Adrenal gland (tissue), 5 donors: ENCODE measurements around the gene FBXO21.

Source experiments
- POLR2A ChIP-seq, 2 donors: fragments of 450-650 bp; IDR thresholded peaks; one replicate each; pipeline ENCODE4 v1.6.1; 2017; ENCODE audit warnings: antibody characterized with exemption in 2 of 2, mild to moderate bottlenecking in 2 of 2, moderate library complexity in 1 of 2
- TF ChIP-seq, protein P1 (sequence below), 6 experiments: fragments of 450-650 bp in 4 of 6; fragments of 200-600 bp in 2 of 6; sonication (generic) in 1 of 6; IDR thresholded peaks; 1 replicate in 5 of 6; 2 replicates in 1 of 6; pipeline versions ENCODE4 v1.5.1 to v1.8.0; 2016 to 2021; ENCODE audit warnings: antibody characterized with exemption in 6 of 6, mild to moderate bottlenecking in 2 of 6, moderate library complexity in 1 of 6
- donor health status: DM: no; HTN: no; CAD: no.

GRCh38 chr12:117188961-117189724 is 1.1 kb downstream of the FBXO21 start:
- peak; percentile 65 to 94 for TF ChIP-seq POLR2A (IDR thresholded peaks at IDR 0.05)
- TF ChIP-seq, protein P1, sequence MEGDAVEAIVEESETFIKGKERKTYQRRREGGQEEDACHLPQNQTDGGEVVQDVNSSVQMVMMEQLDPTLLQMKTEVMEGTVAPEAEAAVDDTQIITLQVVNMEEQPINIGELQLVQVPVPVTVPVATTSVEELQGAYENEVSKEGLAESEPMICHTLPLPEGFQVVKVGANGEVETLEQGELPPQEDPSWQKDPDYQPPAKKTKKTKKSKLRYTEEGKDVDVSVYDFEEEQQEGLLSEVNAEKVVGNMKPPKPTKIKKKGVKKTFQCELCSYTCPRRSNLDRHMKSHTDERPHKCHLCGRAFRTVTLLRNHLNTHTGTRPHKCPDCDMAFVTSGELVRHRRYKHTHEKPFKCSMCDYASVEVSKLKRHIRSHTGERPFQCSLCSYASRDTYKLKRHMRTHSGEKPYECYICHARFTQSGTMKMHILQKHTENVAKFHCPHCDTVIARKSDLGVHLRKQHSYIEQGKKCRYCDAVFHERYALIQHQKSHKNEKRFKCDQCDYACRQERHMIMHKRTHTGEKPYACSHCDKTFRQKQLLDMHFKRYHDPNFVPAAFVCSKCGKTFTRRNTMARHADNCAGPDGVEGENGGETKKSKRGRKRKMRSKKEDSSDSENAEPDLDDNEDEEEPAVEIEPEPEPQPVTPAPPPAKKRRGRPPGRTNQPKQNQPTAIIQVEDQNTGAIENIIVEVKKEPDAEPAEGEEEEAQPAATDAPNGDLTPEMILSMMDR (IDR thresholded peaks at IDR 0.05) = no peak
